Measurements from ENCODE around the gene TM9SF4. TPM values are rescaled to one million over a fixed set of nuclear protein-coding genes. Genes with fewer than 3 reads are reported as not detected.
"Not testable (repeated sequence)": the region's sequence is repeated elsewhere in the genome, so short reads cannot be mapped to it uniquely, and the experiment has no call there.

TM9SF4 gene
- total RNA-seq, 4 donors from 2014 or later: 19.9 to 34.4 (median 25.2) TPM

- H3K4me1 ChIP-seq: peaks cover 33 to 74% (median 69%) of the 10 kb centered on the region in 4 donors
- H3K27me3 ChIP-seq: no peaks in the 10 kb centered on the region
- TF ChIP-seq POLR2A (IDR thresholded peaks at IDR 0.05; ENCODE audit: low read depth) (no peak), EP300 (IDR thresholded peaks at IDR 0.05) (no peak), POLR2AphosphoS5 (IDR thresholded peaks at IDR 0.05) (no peak), CTCF (IDR thresholded peaks at IDR 0.05) (no peak)
- no peak overlapping the region for H3K27ac ChIP-seq (replicated peaks in 1 of 4)
- WGBS: 56% methylated on average over 5 of the region's 5 CpGs
- DNase-seq (ENCODE audit: extremely low spot score): no peak
- peaks cover 0 to 6% (median 0%) of the 10 kb centered on the region in 4 donors for H3K36me3 ChIP-seq
- H3K4me3 ChIP-seq: no peak overlapping the region
- intact Hi-C loops (cut with DNase I): no loop called here
- H3K9me3 ChIP-seq: no peaks in the 10 kb centered on the region
These were observed 5.8 kb downstream of the TM9SF4 start for GRCh38 chr20:32115211-32115767.

GRCh38 chr20:32116079-32116521, 6.6 kb downstream of the TM9SF4 start:
- no peak overlapping the region for H3K27ac ChIP-seq (replicated peaks in 1 of 4)
- no peak for DNase-seq (ENCODE audit: extremely low spot score)
- no peaks in the 10 kb centered on the region for H3K27me3 ChIP-seq
- H3K9me3 ChIP-seq: no peaks in the 10 kb centered on the region
- peaks cover 25 to 66% (median 61%) of the 10 kb centered on the region in 4 donors for H3K4me1 ChIP-seq
- intact Hi-C loops (cut with DNase I): no loop called here
- TF ChIP-seq POLR2A (IDR thresholded peaks at IDR 0.05; ENCODE audit: low read depth): no peak
- TF ChIP-seq POLR2AphosphoS5 (IDR thresholded peaks at IDR 0.05): no peak
- TF ChIP-seq EP300 (IDR thresholded peaks at IDR 0.05): no peak
- no peak for TF ChIP-seq CTCF (IDR thresholded peaks at IDR 0.05)
- H3K4me3 ChIP-seq: no peak overlapping the region
- H3K36me3 ChIP-seq: peaks cover 0 to 6% (median 0%) of the 10 kb centered on the region in 4 donors
- 72% methylated on average over 6 of the region's 6 CpGs for WGBS

GRCh38 chr20:32116796-32117195, 7.3 kb downstream of the TM9SF4 start:
- H3K27me3 ChIP-seq; H3K27ac ChIP-seq (replicated peaks in 1 of 4); H3K4me3 ChIP-seq; DNase-seq (ENCODE audit: extremely low spot score); H3K9me3 ChIP-seq; intact Hi-C loops (cut with DNase I); H3K36me3 ChIP-seq: not testable (repeated sequence)
- H3K4me1 ChIP-seq: peaks cover 20 to 59% (median 54%) of the 10 kb centered on the region in 4 donors
- WGBS: 76% methylated on average over 6 of the region's 6 CpGs

GRCh38 chr20:32118427-32118826, 8.9 kb downstream of the TM9SF4 start:
- H3K36me3 ChIP-seq; H3K27ac ChIP-seq (replicated peaks in 1 of 4); intact Hi-C loops (cut with DNase I); DNase-seq (ENCODE audit: extremely low spot score); H3K4me3 ChIP-seq; H3K27me3 ChIP-seq; H3K9me3 ChIP-seq: not testable (repeated sequence)
- 96% methylated on average over 5 of the region's 5 CpGs for WGBS
- H3K4me1 ChIP-seq: peaks cover 12 to 44% (median 38%) of the 10 kb centered on the region in 4 donors

GRCh38 chr20:32119734-32120133, 10.2 kb downstream of the TM9SF4 start:
- 98% methylated on average over 2 of the region's 2 CpGs for WGBS
- H3K36me3 ChIP-seq: peaks cover 0 to 12% (median 5%) of the 10 kb centered on the region in 4 donors
- intact Hi-C loops (cut with DNase I): no loop called here
- H3K4me1 ChIP-seq: peaks cover 12 to 31% (median 27%) of the 10 kb centered on the region in 4 donors
- no peaks in the 10 kb centered on the region for H3K27me3 ChIP-seq
- TF ChIP-seq POLR2AphosphoS5 (IDR thresholded peaks at IDR 0.05) (no peak), EP300 (IDR thresholded peaks at IDR 0.05) (no peak), CTCF (IDR thresholded peaks at IDR 0.05) (no peak), POLR2A (IDR thresholded peaks at IDR 0.05; ENCODE audit: low read depth) (no peak)
- H3K27ac ChIP-seq (replicated peaks in 1 of 4): no peak overlapping the region
- H3K4me3 ChIP-seq: no peak overlapping the region
- no peak for DNase-seq (ENCODE audit: extremely low spot score)
- no peaks in the 10 kb centered on the region for H3K9me3 ChIP-seq

- intact Hi-C loops (cut with DNase I): not testable (repeated sequence)
- WGBS: no CpG with 5 or more reads among the region's 31 CpGs
These were observed 12.4 kb downstream of the TM9SF4 start for GRCh38 chr20:32121908-32122307.

More at GRCh38 chr20:32121908-32122307, 12.4 kb downstream of the TM9SF4 start:
- H3K4me3 ChIP-seq; H3K27me3 ChIP-seq; DNase-seq (ENCODE audit: extremely low spot score); H3K9me3 ChIP-seq; H3K27ac ChIP-seq (replicated peaks in 1 of 4): not testable (repeated sequence)
- H3K36me3 ChIP-seq: peaks cover 0 to 12% (median 7%) of the 10 kb centered on the region in 4 donors
- peaks cover 9 to 14% (median 10%) of the 10 kb centered on the region in 4 donors for H3K4me1 ChIP-seq

Data from esophagus muscularis mucosa (tissue), 4 donors.